IMR-90 (cell line): ENCODE data around the gene LRRC14B. TPM values are rescaled to one million over a fixed set of nuclear protein-coding genes. Genes with fewer than 3 reads are reported as not detected.

Experiments
- ATAC-seq: fragments of 200-7000 bp; cut with Tn5 transposase; 2 replicates; pipeline ENCODE4 v1.9.1; 2020; ENCODE audit warnings: low read depth, mild to moderate bottlenecking, moderate library complexity
- BruUV-seq: library from RNA; stranded (reverse); fragments of 400-500 nt; replicated peaks from 2 replicates; lab custom pipeline; 2021; lab: Mats Ljungman, UMichigan
- CTCF ChIA-PET: fragments of 300-600 bp; formaldehyde crosslinking; extraction: SDS; loops from one replicate; lab custom pipeline; 2021; ENCODE audit warnings: antibody characterized with exemption; lab: Yijun Ruan, JAX
- POLR2A ChIA-PET: fragments of 300-600 bp; sonication (Branson Sonifier 250); formaldehyde crosslinking; loops from one replicate; lab custom pipeline; 2022; ENCODE audit warnings: antibody characterized with exemption; ENCODE audit not compliant: unreplicated experiment; lab: Charles Lee
- DNase-seq: peaks from one replicate; pipeline ENCODE4 v3.0.0; 2013
- H2AFZ ChIP-seq: replicated peaks from 2 replicates; pipeline ENCODE3; 2013; ENCODE audit warnings: low read length, mild to moderate bottlenecking; ENCODE audit not compliant: poor library complexity
- H2AK5ac ChIP-seq: 2 replicates; pipeline ENCODE4 v1.6.1; 2013; ENCODE audit warnings: low read depth, low read length, inconsistent platforms
- H2AK9ac ChIP-seq: replicated peaks from 2 replicates; pipeline ENCODE3; 2013; ENCODE audit warnings: mild to moderate bottlenecking, low read depth, low read length, moderate library complexity; ENCODE audit not compliant: poor library complexity
- H2BK120ac ChIP-seq: 2 replicates; pipeline ENCODE4 v1.6.1; 2013; ENCODE audit warnings: low read depth, low read length, inconsistent platforms
- H2BK15ac ChIP-seq: 3 replicates; pipeline ENCODE4 v1.6.1; 2013; ENCODE audit warnings: low read depth, low read length, inconsistent platforms
- H2BK20ac ChIP-seq: 2 replicates; pipeline ENCODE4 v1.6.1; 2013; ENCODE audit warnings: low read depth, mild to moderate bottlenecking, inconsistent platforms, low read length, moderate library complexity
- H2BK5ac ChIP-seq: 2 replicates; pipeline ENCODE4 v1.6.1; 2013; ENCODE audit warnings: mild to moderate bottlenecking, low read depth, low read length, inconsistent platforms; ENCODE audit not compliant: poor library complexity, severe bottlenecking
- H3K14ac ChIP-seq: replicated peaks from 2 replicates; pipeline ENCODE4 v1.6.1; 2013; ENCODE audit warnings: low read depth, low read length, inconsistent platforms
- H3K18ac ChIP-seq: 2 replicates; pipeline ENCODE4 v1.6.1; 2013; ENCODE audit warnings: low read depth, low read length, control low read depth
- H3K23ac ChIP-seq: 2 replicates; pipeline ENCODE4 v1.6.1; 2013; ENCODE audit warnings: low read depth, low read length, inconsistent platforms
- H3K27ac ChIP-seq: 2 replicates; pipeline ENCODE4 v1.5.1; 2013; ENCODE audit warnings: mild to moderate bottlenecking, control low read depth, low read length; ENCODE audit not compliant: insufficient read depth
- H3K27me3 ChIP-seq: 2 replicates; pipeline ENCODE4 v1.6.1; 2013; ENCODE audit warnings: low read length; ENCODE audit not compliant: control insufficient read depth, insufficient read depth
- H3K36me3 ChIP-seq: 2 replicates; pipeline ENCODE4 v1.6.1; 2013; ENCODE audit warnings: low read length, mixed read lengths; ENCODE audit not compliant: control insufficient read depth, insufficient read depth
- H3K4ac ChIP-seq: 2 replicates; pipeline ENCODE4 v1.6.1; 2013; ENCODE audit warnings: low read depth, low read length, inconsistent platforms
- H3K4me1 ChIP-seq: 2 replicates; pipeline ENCODE4 v1.6.1; 2013; ENCODE audit warnings: low read length, mixed read lengths; ENCODE audit not compliant: control insufficient read depth, insufficient read depth
- H3K4me2 ChIP-seq: 2 replicates; pipeline ENCODE4 v1.6.1; 2013; ENCODE audit warnings: low read depth, mild to moderate bottlenecking, control low read depth, low read length, moderate library complexity
- H3K4me3 ChIP-seq: 2 replicates; pipeline ENCODE4 v1.5.1; 2013; ENCODE audit warnings: low read depth, mild to moderate bottlenecking, control low read depth, low read length, moderate library complexity; ENCODE audit not compliant: insufficient read depth
- H3K56ac ChIP-seq: 2 replicates; pipeline ENCODE4 v1.6.1; 2013; ENCODE audit warnings: low read length, inconsistent platforms; ENCODE audit not compliant: insufficient read depth; ENCODE audit errors: extremely low read depth
- H3K79me1 ChIP-seq, 2 experiments: 2 replicates each; pipeline ENCODE4 v1.6.1; 2013; ENCODE audit warnings: low read length in 2 of 2, inconsistent platforms in 1 of 2, low read depth in 1 of 2
- H3K9ac ChIP-seq: 2 replicates; pipeline ENCODE4 v1.6.1; 2013; ENCODE audit warnings: low read depth, low read length, control low read depth
- H3K9me1 ChIP-seq: 2 replicates; pipeline ENCODE4 v1.6.1; 2013; ENCODE audit warnings: low read length, inconsistent platforms; ENCODE audit not compliant: insufficient read depth
- H3K9me3 ChIP-seq: 2 replicates; pipeline ENCODE4 v1.6.1; 2013; ENCODE audit warnings: low read length; ENCODE audit not compliant: control insufficient read depth, insufficient read depth
- H4K20me1 ChIP-seq: 2 replicates; pipeline ENCODE4 v1.6.1; 2013; ENCODE audit warnings: low read length, inconsistent platforms; ENCODE audit not compliant: insufficient read depth
- H4K5ac ChIP-seq: 2 replicates; pipeline ENCODE4 v1.6.1; 2013; ENCODE audit warnings: mild to moderate bottlenecking, low read depth, low read length, control low read depth
- H4K8ac ChIP-seq, 2 experiments: 2 replicates each; pipeline ENCODE4 v1.6.1; 2013; ENCODE audit warnings: low read depth in 2 of 2, low read length in 2 of 2, control low read depth in 1 of 2, inconsistent platforms in 1 of 2
- H4K91ac ChIP-seq: 2 replicates; pipeline ENCODE4 v1.6.1; 2013; ENCODE audit warnings: low read depth, low read length, inconsistent platforms; ENCODE audit not compliant: insufficient read depth
- BHLHE40 ChIP-seq: fragments of 150-350 bp; IDR thresholded peaks from 2 replicates; pipeline ENCODE4 v1.6.1; 2016; ENCODE audit warnings: mild to moderate bottlenecking, low read depth, low read length
- CEBPB ChIP-seq: IDR thresholded peaks from 2 replicates; pipeline ENCODE4 v1.6.1; 2012; ENCODE audit warnings: low read depth, low read length, improper control_type of control experiment
- CHD1 ChIP-seq: IDR thresholded peaks from 2 replicates; pipeline ENCODE4 v1.6.1; 2012; ENCODE audit warnings: low read depth, low read length, improper control_type of control experiment
- FOS ChIP-seq: fragments of 150-350 bp; IDR thresholded peaks from 2 replicates; pipeline ENCODE4 v1.6.1; 2016; ENCODE audit warnings: low read depth, low read length
- MAZ ChIP-seq: IDR thresholded peaks from 2 replicates; pipeline ENCODE4 v1.6.1; 2012; ENCODE audit warnings: low read depth, mild to moderate bottlenecking, low read length, improper control_type of control experiment, moderate library complexity, borderline replicate concordance
- MXI1 ChIP-seq: IDR thresholded peaks from 2 replicates; pipeline ENCODE4 v1.6.1; 2012; ENCODE audit warnings: low read depth, mild to moderate bottlenecking, low read length, moderate library complexity, borderline replicate concordance
- RAD21 ChIP-seq: IDR thresholded peaks from 2 replicates; pipeline ENCODE4 v1.6.1; 2012; ENCODE audit warnings: low read length, improper control_type of control experiment
- RCOR1 ChIP-seq: IDR thresholded peaks from 2 replicates; pipeline ENCODE4 v1.6.1; 2012; ENCODE audit warnings: mild to moderate bottlenecking, low read length, improper control_type of control experiment; ENCODE audit not compliant: insufficient replicate concordance
- SMC3 ChIP-seq: fragments of 150-350 bp; IDR thresholded peaks from 2 replicates; pipeline ENCODE4 v1.6.1; 2016; ENCODE audit warnings: low read depth, mild to moderate bottlenecking, antibody characterized with exemption, low read length, moderate library complexity
- WGBS, 2 experiments: methylation state at CpG; one replicate each; pipeline versions ENCODE4 v1.1.5 to v1.1.7; 2013; ENCODE audit warnings: missing lambda C conversion rate in 2 of 2; ENCODE audit not compliant: insufficient read length in 1 of 2; ENCODE audit errors: extremely low coverage in 2 of 2; 5-methylcytosine and 5-hydroxymethylcytosine counted together
- dilution Hi-C: fragments of 300-500 bp; cut with HindIII; formaldehyde crosslinking; loops from one replicate; pipeline ENCODE4 v1.14.3; 2018; ENCODE audit warnings: low sequenced_read_pairs; ENCODE audit not compliant: unreplicated experiment
- in situ Hi-C: fragments of 300-500 bp; cut with MboI; formaldehyde crosslinking; loops from 3 replicates; pipeline ENCODE4 v1.14.3; 2019; ENCODE audit warnings: low sequenced_read_pairs, inconsistent platforms, mixed read lengths
- intact Hi-C: fragments of 100-400 bp; cut with micrococcal nuclease; formaldehyde crosslinking; loops from 2 replicates; pipeline ENCODE4 v1.10.0; 2022
- polyA plus RNA-seq, 3 experiments: library from polyadenylated mRNA; depleted of rRNA; stranded (reverse); fragments of >200 nt; gene quantifications; 2 replicates each; pipeline ENCODE4 v1.2.3, GENCODE V29; 2012; ENCODE audit warnings: low replicate concordance in 1 of 3
- total RNA-seq: library from RNA; depleted of rRNA; stranded (reverse); fragments of >200 nt; gene quantifications from 2 replicates; pipeline ENCODE4 v1.2.3, GENCODE V29; 2012

LRRC14B gene
- total and polyA plus RNA-seq, 2 of the 4 experiments (the other 2 are of a cell fraction): not detected

GRCh38 chr5:204001-204400 lies 12.7 kb downstream of the LRRC14B start:
- peaks cover 16% of the 10 kb centered on the region for H3K36me3 ChIP-seq
- H2BK20ac ChIP-seq: no peak overlapping the region
- H3K79me1 ChIP-seq: peaks cover 25 to 31% of the 10 kb centered on the region in 2 experiments
- H2AK5ac ChIP-seq: no peak overlapping the region
- no peak overlapping the region for H3K4me3 ChIP-seq
- no peak overlapping the region for H3K9ac ChIP-seq
- dilution Hi-C loops: no loop called here
- H4K20me1 ChIP-seq: peaks cover 29% of the 10 kb centered on the region
- no peak overlapping the region for H2BK120ac ChIP-seq
- in situ Hi-C loops: no loop called here
- 0 out of 2 replicates have a peak, but pooled peaks cover 2% of the 10 kb centered on the region for H3K4me1 ChIP-seq
- H2AFZ ChIP-seq: no peak overlapping the region
- H3K23ac ChIP-seq: no peak overlapping the region
- ChIA-PET CTCF (interaction anchor here (0.5 kb wide), 1 partner anchor 224 kb away, joined by 3 read pairs; no protein-coding TSS in a partner anchor), POLR2A (no interaction called here)
- peaks cover 6% of the 10 kb centered on the region; the same call in 1 of the 2 replicates for H3K9me1 ChIP-seq
- no peak overlapping the region for H2BK5ac ChIP-seq
- H3K18ac ChIP-seq: no peak overlapping the region
- no peak overlapping the region for H3K56ac ChIP-seq
- H3K9me3 ChIP-seq: no peaks in the 10 kb centered on the region
- no CpG with 5 or more reads among the region's 6 CpGs for WGBS, 2 experiments
- no TSS peak for BruUV-seq
- TF ChIP-seq SMC3 (no peak), CHD1 (no peak), MAZ (no peak), CEBPB (no peak), MXI1 (no peak), RAD21 (no peak), BHLHE40 (no peak), FOS (no peak), RCOR1 (no peak)
- ATAC-seq (no peak), DNase-seq (no peak)
- no peak overlapping the region for H4K8ac ChIP-seq
- no peak overlapping the region for H4K5ac ChIP-seq
- no peak overlapping the region for H2BK15ac ChIP-seq
- intact Hi-C loops: no loop called here
- H3K27me3 ChIP-seq: no peaks in the 10 kb centered on the region
- H3K14ac ChIP-seq: no peak overlapping the region
- no peak overlapping the region for H3K27ac ChIP-seq
- no peak overlapping the region for H3K4ac ChIP-seq
- peak overlapping the region; percentile 20 for H2AK9ac ChIP-seq
- H4K91ac ChIP-seq: no peak overlapping the region
- no peak overlapping the region for H3K4me2 ChIP-seq
